Peyer's patch (tissue), 4 donors: Measurements from ENCODE around the gene SGPP2. TPM values are rescaled to one million over a fixed set of nuclear protein-coding genes. Genes with fewer than 3 reads are reported as not detected.

ENCODE experiments used
- DNase-seq, 3 donors: peaks; one replicate each; pipeline ENCODE4 v3.0.0-alpha.2; 2017 to 2019
- H3K27ac ChIP-seq, 4 donors: fragments of 200-600 bp; sonication (generic); one replicate each; pipeline ENCODE4 v1.5.1; 2016 to 2019
- H3K27me3 ChIP-seq, 2 donors: fragments of 200-600 bp; sonication (generic); one replicate each; pipeline ENCODE4 v1.5.1; 2019
- H3K36me3 ChIP-seq, 3 donors: fragments of 200-600 bp; sonication (generic); one replicate each; pipeline ENCODE4 v1.5.1; 2016 to 2019
- H3K4me1 ChIP-seq, 4 donors: fragments of 200-600 bp; sonication (generic); one replicate each; pipeline ENCODE4 v1.5.1; 2016 to 2019
- H3K4me3 ChIP-seq, 4 donors: fragments of 200-600 bp; sonication (generic); 1 replicate in 3 of 4; 2 replicates in 1 of 4; pipeline ENCODE4 v1.5.1; 2016 to 2019; ENCODE audit warnings: mild to moderate bottlenecking in 1 of 4
- H3K9me3 ChIP-seq, 4 donors: fragments of 200-600 bp; sonication (generic); one replicate each; pipeline ENCODE4 v1.5.1; 2016 to 2019; ENCODE audit warnings: mild to moderate bottlenecking in 1 of 4
- POLR2A ChIP-seq, 2 donors: fragments of 450-650 bp; IDR thresholded peaks; one replicate each; pipeline ENCODE4 v1.5.1; 2017; ENCODE audit warnings: antibody characterized with exemption in 2 of 2, mild to moderate bottlenecking in 2 of 2, moderate library complexity in 2 of 2
- small RNA-seq, 2 donors: library from RNA; depleted of rRNA; stranded (forward); fragments of <200 nt; gene quantifications; one replicate each; pipeline ENCODE3, GENCODE V24; 2016
- total RNA-seq, 4 donors: library from RNA; depleted of rRNA; stranded (reverse); fragments of >200 nt; gene quantifications; one replicate each; pipeline ENCODE4 v1.1.0, GENCODE V29; 2016
- TF ChIP-seq, protein P1 (sequence below), 6 experiments: fragments of 450-650 bp in 4 of 6; fragments of 200-600 bp in 2 of 6; sonication (generic) in 1 of 6; IDR thresholded peaks; one replicate each; pipeline ENCODE4 v1.5.1; 2017 to 2019; ENCODE audit warnings: antibody characterized with exemption in 6 of 6, mild to moderate bottlenecking in 3 of 6, moderate library complexity in 1 of 6

Gene SGPP2
- total RNA-seq, 4 donors from 2014 or later = 10.7 to 50.3 (median 46.9) TPM

DNA sequence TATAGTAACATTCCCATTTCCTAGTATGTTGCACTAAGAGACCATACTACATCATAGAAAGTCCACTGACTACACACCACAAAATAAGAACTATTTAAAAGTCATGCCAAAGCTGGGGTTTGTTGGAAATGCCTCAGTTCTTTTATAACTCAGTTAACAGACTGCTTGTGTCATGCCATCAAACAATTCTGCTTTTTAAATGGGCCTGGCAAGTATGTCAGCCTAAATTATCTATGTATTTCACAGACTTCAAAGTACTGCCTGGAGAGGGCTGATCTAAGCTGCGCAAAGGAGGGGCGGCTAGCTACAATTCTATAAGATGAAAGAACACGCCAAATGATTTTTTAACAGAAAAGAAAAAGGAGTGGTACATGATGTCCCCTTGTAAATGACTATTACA, 182.0 kb downstream of the SGPP2 start:
- Histone ChIP-seq H3K36me3 (no peaks in the 10 kb centered on the region), H3K27me3 (no peaks in the 10 kb centered on the region), H3K9me3 (no peaks in the 10 kb centered on the region), H3K27ac (no peak overlapping the region), H3K4me3 (no peak overlapping the region), H3K4me1 (no peaks in the 10 kb centered on the region)
- no peak for TF ChIP-seq POLR2A (IDR thresholded peaks at IDR 0.05)
- TF ChIP-seq, protein P1, sequence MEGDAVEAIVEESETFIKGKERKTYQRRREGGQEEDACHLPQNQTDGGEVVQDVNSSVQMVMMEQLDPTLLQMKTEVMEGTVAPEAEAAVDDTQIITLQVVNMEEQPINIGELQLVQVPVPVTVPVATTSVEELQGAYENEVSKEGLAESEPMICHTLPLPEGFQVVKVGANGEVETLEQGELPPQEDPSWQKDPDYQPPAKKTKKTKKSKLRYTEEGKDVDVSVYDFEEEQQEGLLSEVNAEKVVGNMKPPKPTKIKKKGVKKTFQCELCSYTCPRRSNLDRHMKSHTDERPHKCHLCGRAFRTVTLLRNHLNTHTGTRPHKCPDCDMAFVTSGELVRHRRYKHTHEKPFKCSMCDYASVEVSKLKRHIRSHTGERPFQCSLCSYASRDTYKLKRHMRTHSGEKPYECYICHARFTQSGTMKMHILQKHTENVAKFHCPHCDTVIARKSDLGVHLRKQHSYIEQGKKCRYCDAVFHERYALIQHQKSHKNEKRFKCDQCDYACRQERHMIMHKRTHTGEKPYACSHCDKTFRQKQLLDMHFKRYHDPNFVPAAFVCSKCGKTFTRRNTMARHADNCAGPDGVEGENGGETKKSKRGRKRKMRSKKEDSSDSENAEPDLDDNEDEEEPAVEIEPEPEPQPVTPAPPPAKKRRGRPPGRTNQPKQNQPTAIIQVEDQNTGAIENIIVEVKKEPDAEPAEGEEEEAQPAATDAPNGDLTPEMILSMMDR (IDR thresholded peaks at IDR 0.05) = no peak
- no peak for DNase-seq

DNA sequence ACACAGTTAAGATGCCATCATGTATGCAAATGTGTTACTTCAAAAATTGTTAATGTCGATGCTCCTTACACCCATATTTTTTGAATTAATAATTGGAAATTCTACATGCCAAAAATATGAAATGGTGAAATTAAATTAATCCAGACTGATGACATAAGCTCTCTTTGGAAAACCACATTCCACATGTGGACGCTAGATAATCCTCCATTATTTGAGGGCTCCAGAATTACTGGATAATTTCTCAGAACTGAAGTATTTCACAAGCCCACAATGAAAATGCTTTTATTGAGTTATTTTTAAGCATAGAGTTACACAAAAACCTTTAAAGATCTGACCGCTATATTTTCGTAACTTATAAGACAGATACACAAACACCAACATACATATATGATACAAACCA, 183.7 kb downstream of the SGPP2 start:
- no peaks in the 10 kb centered on the region for H3K27me3 ChIP-seq
- no peak for TF ChIP-seq POLR2A (IDR thresholded peaks at IDR 0.05)
- TF ChIP-seq, protein P1 (IDR thresholded peaks at IDR 0.05) = no peak
- no peak for DNase-seq
- H3K4me3 ChIP-seq = no peak overlapping the region
- H3K36me3 ChIP-seq = peaks cover 0 to 11% (median 0%) of the 10 kb centered on the region in 3 donors
- H3K4me1 ChIP-seq = no peaks in the 10 kb centered on the region
- no peaks in the 10 kb centered on the region for H3K9me3 ChIP-seq
- no peak overlapping the region for H3K27ac ChIP-seq

DNA sequence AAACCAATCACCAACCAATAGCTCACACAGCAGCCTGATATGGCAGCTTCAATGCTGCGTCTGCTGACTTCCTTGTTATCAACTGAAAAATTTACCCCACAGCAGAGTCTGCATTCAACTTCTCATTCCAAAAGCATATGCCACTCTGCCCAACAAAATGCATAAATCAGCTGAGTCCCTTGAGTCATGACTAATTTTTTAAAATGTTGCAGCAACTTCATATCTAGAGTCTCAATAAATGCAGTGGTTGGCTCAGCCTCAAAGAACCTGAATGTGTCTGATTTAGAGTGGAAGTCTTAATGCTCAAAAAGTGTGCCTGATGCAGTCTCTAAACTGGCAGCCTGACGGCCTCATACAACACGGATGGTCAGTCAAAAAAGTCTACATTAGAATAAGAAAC, 185.0 kb downstream of the SGPP2 start:
- H3K4me3 ChIP-seq = no peak overlapping the region
- DNase-seq = no peak
- no peak overlapping the region for H3K27ac ChIP-seq
- no peaks in the 10 kb centered on the region for H3K27me3 ChIP-seq
- no peaks in the 10 kb centered on the region for H3K4me1 ChIP-seq
- H3K9me3 ChIP-seq = no peaks in the 10 kb centered on the region
- TF ChIP-seq, protein P1 (IDR thresholded peaks at IDR 0.05) = no peak
- TF ChIP-seq POLR2A (IDR thresholded peaks at IDR 0.05) = no peak
- peaks cover 0 to 13% (median 0%) of the 10 kb centered on the region in 3 donors for H3K36me3 ChIP-seq

Small RNA genes lying within 50 kb of the gene (small RNA-seq; reads per million reads assigned to genes)
- gene RF00019 (0 reads per million in 2 donors), gene RNU6-619P (0 reads per million in 2 donors)

Other genes starting within 250 kb of the SGPP2 start
- not detected for gene PAX3, start 125.5 kb upstream of the SGPP2 start, total RNA-seq
- gene FARSB, start 231.5 kb downstream of the SGPP2 start, total RNA-seq = 10 to 100 TPM in 3 of 4 donors, 1 to 10 TPM in 1; 8.6 to 14.9 (median 11.7) TPM
- gene MOGAT1, start 247.1 kb downstream of the SGPP2 start, total RNA-seq = not detected